Activated CD4-positive, alpha-beta T cell treated with anti-CD3 and anti-CD28 coated beads for 36 hours (primary cell): ENCODE data around the gene LTBP4. TPM values are rescaled to one million over a fixed set of nuclear protein-coding genes. Genes with fewer than 3 reads are reported as not detected.
"Not testable (repeated sequence)": the region's sequence is repeated elsewhere in the genome, so short reads cannot be mapped to it uniquely, and the experiment has no call there.

Source experiments
- ATAC-seq: fragments of 200-7000 bp; cut with Tn5 transposase; one replicate; pipeline ENCODE4 v1.10.0; 2021; ENCODE audit warnings: mild to moderate bottlenecking, moderate library complexity
- CTCF ChIA-PET: fragments of 350-600 bp; sonication (Branson Sonifier 250); formaldehyde crosslinking; loops from one replicate; lab custom pipeline; 2021; ENCODE audit warnings: antibody characterized with exemption; lab: Charles Lee
- POLR2A ChIA-PET: fragments of 350-600 bp; sonication (Branson Sonifier 250); formaldehyde crosslinking; loops from one replicate; lab custom pipeline; 2021; ENCODE audit warnings: antibody characterized with exemption, inconsistent platforms; lab: Charles Lee
- DNase-seq: peaks from one replicate; pipeline ENCODE4 v3.0.0-alpha.2; 2020
- H3K27ac Mint-ChIP-seq: one replicate; pipeline ENCODE4 v1.8.0; 2021; ENCODE audit warnings: mixed read lengths
- H3K27me3 Mint-ChIP-seq: one replicate; pipeline ENCODE4 v1.8.0; 2021; ENCODE audit warnings: mixed read lengths
- H3K36me3 Mint-ChIP-seq: one replicate; pipeline ENCODE4 v1.8.0; 2021; ENCODE audit warnings: low read depth, mixed read lengths
- H3K4me1 Mint-ChIP-seq: one replicate; pipeline ENCODE4 v1.8.0; 2021; ENCODE audit warnings: mixed read lengths
- H3K4me3 Mint-ChIP-seq: one replicate; pipeline ENCODE4 v1.8.0; 2021; ENCODE audit warnings: mild to moderate bottlenecking, moderate library complexity, mixed read lengths
- H3K9me3 Mint-ChIP-seq: one replicate; pipeline ENCODE4 v1.8.0; 2021; ENCODE audit warnings: low read depth, mixed read lengths
- intact Hi-C, 2 experiments: fragments of 100-400 bp; cut with DNase I in 1 of 2; cut with micrococcal nuclease in 1 of 2; formaldehyde crosslinking; loops; one replicate each; pipeline versions ENCODE4 v1.14.2 to v1.15.1; 2022 to 2024; cut with DNase I, micrococcal nuclease
- total RNA-seq, 2 experiments: library from RNA; stranded (reverse); gene quantifications; one replicate each; pipeline ENCODE4 v1.2.3, GENCODE V29; 2021

LTBP4 gene
- 100 to 1,000 TPM; 142 to 145 TPM for total RNA-seq

DNA sequence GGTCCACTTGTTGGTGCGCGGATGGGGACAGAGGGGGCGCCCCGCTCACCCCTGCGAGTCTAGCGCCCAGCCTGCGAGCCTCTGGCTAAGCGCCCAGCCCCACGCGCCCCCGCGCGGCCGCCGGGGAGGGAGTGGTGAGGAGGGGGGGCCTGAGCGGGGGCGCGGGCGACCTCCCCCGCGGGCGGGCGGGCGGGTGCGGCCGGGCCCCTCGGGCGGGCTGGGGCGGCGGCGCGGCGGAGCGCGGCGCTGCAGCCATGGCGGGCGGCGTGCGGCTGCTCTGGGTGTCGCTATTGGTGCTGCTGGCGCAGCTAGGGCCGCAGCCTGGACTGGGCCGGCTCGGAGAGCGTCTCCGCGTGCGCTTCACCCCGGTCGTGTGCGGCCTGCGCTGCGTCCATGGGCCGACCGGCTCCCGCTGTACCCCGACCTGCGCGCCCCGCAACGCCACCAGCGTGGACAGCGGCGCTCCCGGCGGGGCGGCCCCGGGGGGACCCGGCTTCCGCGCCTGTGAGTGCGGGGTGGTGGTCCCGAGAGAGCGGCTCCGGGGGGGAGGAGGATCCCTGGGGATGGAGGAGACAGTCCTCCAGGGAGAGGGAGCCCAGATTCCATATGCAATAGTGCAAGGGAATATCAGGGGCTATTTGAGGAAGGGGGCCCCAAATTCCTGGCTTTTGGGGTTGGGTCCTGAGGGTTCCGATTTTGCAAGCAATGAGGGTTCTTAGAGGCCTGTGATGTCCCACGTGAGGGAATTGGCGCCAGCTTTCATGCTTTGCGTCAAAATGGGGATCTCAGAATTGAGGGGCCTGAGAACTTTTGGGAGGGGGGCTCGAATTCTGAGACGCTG is at the start of gene LTBP4:
TSS of gene LTBP4 (plus strand) at position 236 of the 841 bp plus-strand sequence. CDS start at position 255, 19 bp downstream.
- ChIA-PET POLR2A (interaction anchor here (0.7 kb wide), 1 partner anchor 28 kb away, joined by 3 read pairs; no protein-coding TSS in a partner anchor), CTCF (interaction anchor here (0.6 to 2.7 kb wide), 5 partner anchors 8 to 88 kb away, joined by 3 to 18 read pairs (median 4); no protein-coding TSS in a partner anchor)
- peak within 1 kb of the TSS; percentile 44 for H3K4me3 Mint-ChIP-seq
- H3K27ac Mint-ChIP-seq: no peak within 1 kb of the TSS
- intact Hi-C loops: loop anchor here in 1 of 2 experiments (10.0 kb wide), 1 partner anchor 757 kb away; the partner anchor contains the start of gene FBL
- DNase-seq: peak; percentile 53
- no peaks in the 10 kb centered on the region for H3K36me3 Mint-ChIP-seq
- no peaks in the 10 kb centered on the region for H3K9me3 Mint-ChIP-seq
- ATAC-seq: no peak
- H3K27me3 Mint-ChIP-seq: peaks cover 31% of the 10 kb centered on the region
- peaks cover 65% of the 10 kb centered on the region for H3K4me1 Mint-ChIP-seq

DNA sequence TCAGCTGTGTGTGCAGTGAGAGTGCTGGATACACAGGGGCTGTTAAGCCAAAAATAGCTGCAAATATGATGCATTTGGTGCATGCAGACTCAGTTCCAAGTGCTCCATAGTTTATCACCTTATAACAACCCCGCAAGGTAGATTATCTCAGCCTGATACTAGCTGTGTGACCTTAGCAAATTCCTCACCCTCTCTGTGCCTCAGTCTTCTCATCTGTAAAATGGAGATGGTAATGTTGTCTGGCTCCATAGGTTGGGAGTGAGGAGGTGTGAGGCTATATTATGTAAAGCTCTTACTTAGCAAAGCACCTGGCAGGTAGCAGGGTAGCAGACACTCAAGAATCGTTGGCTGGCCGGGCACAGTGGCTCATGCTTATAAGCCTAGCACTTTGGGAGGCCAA is 48.3 kb upstream of the LTBP4 start:
- ATAC-seq (no peak), DNase-seq (no peak)
- Mint-ChIP-seq H3K27me3 (peaks cover 41% of the 10 kb centered on the region), H3K9me3 (no peaks in the 10 kb centered on the region), H3K4me1 (peaks cover 10% of the 10 kb centered on the region), H3K4me3 (no peak overlapping the region), H3K27ac (no peak overlapping the region), H3K36me3 (no peaks in the 10 kb centered on the region)
- POLR2A ChIA-PET: no interaction called here
- CTCF ChIA-PET: interaction anchor here (0.9 to 1.8 kb wide), 2 partner anchors 13 to 82 kb away, joined by 3 to 10 read pairs; no protein-coding TSS in a partner anchor
- intact Hi-C loops: no loop called here

- Mint-ChIP-seq H3K4me3 (no peak overlapping the region), H3K27ac (no peak overlapping the region), H3K9me3 (no peaks in the 10 kb centered on the region), H3K27me3 (peaks cover 38% of the 10 kb centered on the region), H3K36me3 (no peaks in the 10 kb centered on the region), H3K4me1 (peaks cover 5% of the 10 kb centered on the region)
- POLR2A ChIA-PET: no interaction called here
- no peak for DNase-seq
- ATAC-seq: no peak
- intact Hi-C loops: no loop called here
- CTCF ChIA-PET: interaction anchor here (0.7 to 1.0 kb wide), 2 partner anchors 31 to 51 kb away, joined by 3 to 5 read pairs; no protein-coding TSS in a partner anchor
Measured at GRCh38 chr19:40553885-40554857, 47.0 kb upstream of the LTBP4 start.

- intact Hi-C loops: no loop called here
- ATAC-seq (no peak), DNase-seq (no peak)
- Mint-ChIP-seq H3K4me3 (no peak overlapping the region), H3K4me1 (peaks cover 2% of the 10 kb centered on the region), H3K9me3 (no peaks in the 10 kb centered on the region), H3K27ac (no peak overlapping the region), H3K36me3 (no peaks in the 10 kb centered on the region), H3K27me3 (peaks cover 38% of the 10 kb centered on the region)
- ChIA-PET CTCF (no interaction called here), POLR2A (interaction anchor here (0.6 to 1.0 kb wide), 3 partner anchors 8 to 418 kb away, joined by 3 to 5 read pairs (median 3); no protein-coding TSS in a partner anchor)
Measured at GRCh38 chr19:40555978-40556689, 45.0 kb upstream of the LTBP4 start.

DNA sequence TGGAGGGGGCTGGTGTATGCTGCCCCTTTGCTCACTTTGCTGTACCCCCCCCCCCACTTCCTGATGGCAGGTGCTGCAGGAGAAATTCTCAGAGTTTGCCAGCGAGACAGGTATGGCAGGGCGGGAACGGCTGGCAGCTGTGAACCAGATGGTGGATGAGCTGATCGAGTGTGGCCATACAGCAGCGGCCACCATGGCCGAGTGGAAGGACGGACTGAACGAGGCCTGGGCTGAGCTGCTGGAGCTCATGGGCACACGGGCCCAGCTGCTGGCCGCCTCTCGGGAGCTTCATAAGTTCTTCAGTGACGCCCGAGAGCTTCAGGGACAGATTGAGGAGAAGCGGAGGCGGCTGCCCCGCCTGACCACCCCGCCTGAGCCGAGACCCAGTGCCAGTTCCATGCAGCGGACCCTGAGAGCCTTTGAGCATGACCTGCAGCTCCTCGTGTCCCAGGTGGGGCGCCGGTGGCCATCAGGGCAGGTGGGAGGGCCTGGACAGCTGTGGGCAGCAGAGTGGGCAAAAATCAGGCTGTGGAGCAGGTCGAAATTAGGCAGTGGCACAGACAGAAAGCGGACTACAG is 44.1 kb upstream of the LTBP4 start:
- H3K27me3 Mint-ChIP-seq: peaks cover 38% of the 10 kb centered on the region

GRCh38 chr19:40559394-40559793 is 41.8 kb upstream of the LTBP4 start:
- CTCF ChIA-PET: interaction anchor here (0.8 kb wide), 1 partner anchor 11 kb away, joined by 5 read pairs; no protein-coding TSS in a partner anchor
- ATAC-seq: no peak

More for the DNA sequence above, 44.1 kb upstream of the LTBP4 start:
- CTCF ChIA-PET: interaction anchor here (0.5 kb wide), 1 partner anchor 247 kb away, joined by 3 read pairs; no protein-coding TSS in a partner anchor
- H3K36me3 Mint-ChIP-seq: no peaks in the 10 kb centered on the region
- intact Hi-C loops: no loop called here
- POLR2A ChIA-PET: no interaction called here
- ATAC-seq (no peak), DNase-seq (no peak)
- peaks cover 2% of the 10 kb centered on the region for H3K4me1 Mint-ChIP-seq
- H3K27ac Mint-ChIP-seq: no peak overlapping the region
- H3K9me3 Mint-ChIP-seq: no peaks in the 10 kb centered on the region
- H3K4me3 Mint-ChIP-seq: no peak overlapping the region

DNA sequence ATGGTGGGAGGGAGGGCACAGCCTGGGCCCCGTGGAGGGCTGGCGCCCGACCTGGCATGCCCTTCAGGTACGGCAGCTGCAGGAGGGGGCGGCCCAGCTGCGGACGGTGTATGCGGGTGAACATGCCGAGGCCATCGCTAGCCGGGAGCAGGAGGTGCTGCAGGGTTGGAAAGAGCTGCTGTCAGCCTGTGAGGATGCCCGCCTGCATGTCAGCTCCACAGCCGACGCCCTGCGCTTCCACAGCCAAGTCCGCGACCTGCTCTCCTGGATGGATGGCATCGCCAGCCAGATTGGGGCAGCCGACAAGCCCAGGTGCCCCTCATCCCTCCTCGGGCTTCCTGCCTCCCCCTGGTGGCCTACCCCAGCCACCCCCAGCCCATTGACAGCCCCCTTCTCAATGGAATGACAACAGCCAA is 41.1 kb upstream of the LTBP4 start:
- ChIA-PET POLR2A (no interaction called here), CTCF (no interaction called here)
- no peaks in the 10 kb centered on the region for H3K36me3 Mint-ChIP-seq
- H3K27ac Mint-ChIP-seq: no peak overlapping the region
- DNase-seq (no peak), ATAC-seq (no peak)
- H3K9me3 Mint-ChIP-seq: no peaks in the 10 kb centered on the region
- H3K4me1 Mint-ChIP-seq: no peaks in the 10 kb centered on the region
- H3K27me3 Mint-ChIP-seq: peaks cover 22% of the 10 kb centered on the region
- H3K4me3 Mint-ChIP-seq: no peak overlapping the region
- intact Hi-C loops: no loop called here

More at GRCh38 chr19:40559394-40559793, 41.8 kb upstream of the LTBP4 start:
- Mint-ChIP-seq H3K27me3 (peaks cover 28% of the 10 kb centered on the region), H3K9me3 (no peaks in the 10 kb centered on the region), H3K4me1 (no peaks in the 10 kb centered on the region), H3K27ac (no peak overlapping the region), H3K4me3 (no peak overlapping the region), H3K36me3 (no peaks in the 10 kb centered on the region)
- POLR2A ChIA-PET: no interaction called here
- intact Hi-C loops: no loop called here
- no peak for DNase-seq

GRCh38 chr19:40561947-40562346 is 39.2 kb upstream of the LTBP4 start:
- Mint-ChIP-seq H3K27me3 (peaks cover 26% of the 10 kb centered on the region), H3K36me3 (no peaks in the 10 kb centered on the region), H3K4me1 (no peaks in the 10 kb centered on the region), H3K4me3 (no peak overlapping the region), H3K9me3 (no peaks in the 10 kb centered on the region), H3K27ac (no peak overlapping the region)
- ATAC-seq (no peak), DNase-seq (no peak)
- intact Hi-C loops: no loop called here
- ChIA-PET POLR2A (no interaction called here), CTCF (interaction anchor here (0.7 to 1.4 kb wide), 2 partner anchors 46 to 84 kb away, joined by 3 read pairs; no protein-coding TSS in a partner anchor)

- intact Hi-C loops, H3K4me1 Mint-ChIP-seq, H3K36me3 Mint-ChIP-seq, CTCF ChIA-PET, H3K9me3 Mint-ChIP-seq, H3K4me3 Mint-ChIP-seq, H3K27ac Mint-ChIP-seq, ATAC-seq, DNase-seq: not testable (repeated sequence)
- POLR2A ChIA-PET: interaction anchor here (0.7 kb wide), 1 partner anchor 9 kb away, joined by 3 read pairs; no protein-coding TSS in a partner anchor
- H3K27me3 Mint-ChIP-seq: peaks cover 36% of the 10 kb centered on the region
Measured at GRCh38 chr19:40564535-40564934, 36.6 kb upstream of the LTBP4 start.

DNA sequence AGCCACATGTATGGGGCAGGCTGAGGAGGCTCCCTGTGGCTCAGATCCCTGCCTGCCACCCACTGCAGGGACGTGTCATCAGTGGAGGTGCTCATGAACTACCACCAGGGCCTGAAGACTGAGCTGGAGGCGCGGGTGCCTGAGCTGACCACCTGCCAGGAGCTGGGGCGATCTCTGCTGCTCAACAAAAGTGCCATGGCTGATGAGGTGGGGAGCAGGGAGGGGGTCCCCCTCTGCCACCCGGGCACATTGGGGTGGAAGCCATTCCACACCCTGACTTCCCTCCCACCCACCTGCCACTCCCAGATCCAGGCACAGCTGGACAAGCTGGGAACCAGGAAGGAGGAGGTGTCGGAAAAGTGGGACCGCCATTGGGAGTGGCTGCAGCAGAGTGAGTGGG is 35.8 kb upstream of the LTBP4 start:
- POLR2A ChIA-PET: no interaction called here

More for the DNA sequence above, 35.8 kb upstream of the LTBP4 start:
- intact Hi-C loops: no loop called here
- Mint-ChIP-seq H3K36me3 (no peaks in the 10 kb centered on the region), H3K9me3 (no peaks in the 10 kb centered on the region), H3K27ac (no peak overlapping the region), H3K4me3 (no peak overlapping the region), H3K27me3 (peaks cover 34% of the 10 kb centered on the region), H3K4me1 (peaks cover 6% of the 10 kb centered on the region)
- CTCF ChIA-PET: no interaction called here
- DNase-seq (no peak), ATAC-seq (no peak)
